Transverse colon (tissue), 4 donors: Measurements from ENCODE around the gene C19orf12. TPM values are rescaled to one million over a fixed set of nuclear protein-coding genes. Genes with fewer than 3 reads are reported as not detected.
A peak's percentile ranks its signal among the peaks of the same experiment; 100 is the strongest.

Source experiments
- DNase-seq: peaks from one replicate; pipeline ENCODE4 v3.0.0-alpha.2; 2019
- H3K27ac ChIP-seq, 4 donors: fragments of 200-600 bp; sonication (generic); 2 replicates each; pipeline ENCODE4 v1.5.1; 2016 to 2018; ENCODE audit warnings: inconsistent platforms in 4 of 4
- H3K27me3 ChIP-seq: fragments of 200-600 bp; sonication (generic); 2 replicates; pipeline ENCODE4 v1.5.1; 2017; ENCODE audit warnings: inconsistent platforms
- H3K36me3 ChIP-seq, 4 donors: fragments of 200-600 bp; sonication (generic); 2 replicates each; pipeline ENCODE4 v1.5.1; 2017 to 2019; ENCODE audit warnings: inconsistent platforms in 4 of 4
- H3K4me1 ChIP-seq, 4 donors: fragments of 200-600 bp; sonication (generic); 2 replicates each; pipeline ENCODE4 v1.5.1; 2017 to 2020; ENCODE audit warnings: inconsistent platforms in 4 of 4
- H3K4me3 ChIP-seq, 4 donors: fragments of 200-600 bp; sonication (generic); 1 replicate in 1 of 4; 2 replicates in 3 of 4; pipeline versions ENCODE4 v1.5.1 to v1.6.1; 2017 to 2019; ENCODE audit warnings: inconsistent platforms in 4 of 4
- H3K9me3 ChIP-seq, 2 donors: fragments of 200-600 bp; sonication (generic); 2 replicates each; pipeline ENCODE4 v1.5.1; 2017 to 2019; ENCODE audit warnings: inconsistent platforms in 2 of 2
- CTCF ChIP-seq, 5 experiments: fragments of 200-600 bp in 3 of 5; fragments of 450-650 bp in 2 of 5; sonication (generic) in 3 of 5; IDR thresholded peaks; 1 replicate in 2 of 5; 2 replicates in 3 of 5; pipeline ENCODE4 v1.5.1; 2016 to 2017; ENCODE audit warnings: antibody characterized with exemption in 5 of 5, inconsistent platforms in 3 of 5, mild to moderate bottlenecking in 2 of 5, moderate library complexity in 1 of 5
- EP300 ChIP-seq: sonication (generic); formaldehyde crosslinking; IDR thresholded peaks from one replicate; pipeline ENCODE4 v1.6.1; 2017; ENCODE audit warnings: antibody characterized with exemption, low read depth
- POLR2A ChIP-seq: fragments of 450-650 bp; IDR thresholded peaks from one replicate; pipeline ENCODE4 v1.6.1; 2016; ENCODE audit warnings: antibody characterized with exemption, mild to moderate bottlenecking, moderate library complexity
- POLR2AphosphoS5 ChIP-seq, 3 donors: sonication (generic); formaldehyde crosslinking; IDR thresholded peaks; one replicate each; pipeline ENCODE4 v1.6.1; 2016; ENCODE audit warnings: antibody characterized with exemption in 3 of 3
- WGBS, 2 donors: methylation state at CpG; one replicate each; pipeline ENCODE4 v1.1.5; 2018; ENCODE audit warnings: low coverage in 1 of 2; 5-methylcytosine and 5-hydroxymethylcytosine counted together
- in situ Hi-C, 4 donors: fragments of 200-750 bp; cut with MboI; loops; one replicate each; pipeline versions ENCODE4 v1.15.0 to v1.15.1; 2017; ENCODE audit warnings: low sequenced_read_pairs in 3 of 4, low pct_ligation_motif_present in 1 of 4, low pct_unique_long_range_greater_than_20kb in 1 of 4
- intact Hi-C: fragments of 100-400 bp; cut with DNase I; formaldehyde crosslinking; loops from one replicate; pipeline ENCODE4 v1.15.1; 2023; ENCODE audit warnings: low total_unique reads
- total RNA-seq, 4 donors: library from RNA; depleted of rRNA; stranded (reverse); fragments of >200 nt; gene quantifications; one replicate each; pipeline ENCODE4 v1.1.0, GENCODE V29; 2016

C19orf12 gene
- total RNA-seq, 4 donors from 2014 or later, result 13.9 to 33.3 (median 21.4) TPM

- in situ Hi-C loops (no loop called here), intact Hi-C loops (no loop called here)
- Histone ChIP-seq H3K36me3 (no peaks in the 10 kb centered on the region), H3K4me1 (no peaks in the 10 kb centered on the region), H3K9me3 (no peaks in the 10 kb centered on the region), H3K27ac (peak overlapping the region in 1 of 4 donors; percentile 25), H3K27me3 (no peaks in the 10 kb centered on the region), H3K4me3 (no peak overlapping the region)
- TF ChIP-seq CTCF (IDR thresholded peaks at IDR 0.05) (no peak), POLR2AphosphoS5 (IDR thresholded peaks at IDR 0.05) (no peak), EP300 (no peak), POLR2A (no peak)
- no peak for DNase-seq
- WGBS, 2 donors, result 66 to 72% methylated on average over 8 to 18 of the region's 18 CpGs
These were observed 26.9 kb downstream of the C19orf12 start for GRCh38 chr19:29687897-29688728.

GRCh38 chr19:29687244-29687896, 27.7 kb downstream of the C19orf12 start:
- H3K27ac ChIP-seq, result peak overlapping the region in 3 of 4 donors; percentile 24 to 59 (median 33)
- no peaks in the 10 kb centered on the region for H3K4me1 ChIP-seq
- no peaks in the 10 kb centered on the region for H3K36me3 ChIP-seq
- in situ Hi-C loops, result no loop called here
- intact Hi-C loops, result no loop called here
- no peak overlapping the region for H3K4me3 ChIP-seq
- 80 to 83% methylated on average over 10 to 17 of the region's 17 CpGs for WGBS, 2 donors
- H3K27me3 ChIP-seq, result no peaks in the 10 kb centered on the region
- no peak for TF ChIP-seq POLR2A
- no peak for TF ChIP-seq EP300
- no peak for TF ChIP-seq POLR2AphosphoS5 (IDR thresholded peaks at IDR 0.05)
- TF ChIP-seq CTCF (IDR thresholded peaks at IDR 0.05), result no peak
- DNase-seq, result no peak
- H3K9me3 ChIP-seq, result no peaks in the 10 kb centered on the region

- Histone ChIP-seq H3K4me3 (no peak overlapping the region), H3K27me3 (no peaks in the 10 kb centered on the region), H3K4me1 (peaks cover 0 to 8% (median 1%) of the 10 kb centered on the region in 4 donors), H3K27ac (peak overlapping the region in 2 of 4 donors; percentile 33 to 59), H3K36me3 (no peaks in the 10 kb centered on the region), H3K9me3 (no peaks in the 10 kb centered on the region)
- in situ Hi-C loops (no loop called here), intact Hi-C loops (no loop called here)
- 86 to 94% methylated on average over 7 to 8 of the region's 8 CpGs for WGBS, 2 donors
- TF ChIP-seq POLR2AphosphoS5 (IDR thresholded peaks at IDR 0.05) (no peak), EP300 (no peak), POLR2A (no peak)
- DNase-seq, result no peak
These were observed 28.7 kb downstream of the C19orf12 start for GRCh38 chr19:29686285-29686805.

GRCh38 chr19:29685326-29685725, 29.7 kb downstream of the C19orf12 start:
- in situ Hi-C loops, result no loop called here
- TF ChIP-seq EP300, result no peak
- no peak for TF ChIP-seq POLR2A
- no peak for TF ChIP-seq POLR2AphosphoS5 (IDR thresholded peaks at IDR 0.05)
- TF ChIP-seq CTCF (IDR thresholded peaks at IDR 0.05), result no peak
- Histone ChIP-seq H3K9me3 (no peaks in the 10 kb centered on the region), H3K4me3 (no peak overlapping the region), H3K27ac (no peak overlapping the region), H3K27me3 (no peaks in the 10 kb centered on the region), H3K36me3 (no peaks in the 10 kb centered on the region), H3K4me1 (peaks cover 0 to 17% (median 3%) of the 10 kb centered on the region in 4 donors)
- intact Hi-C loops, result no loop called here
- 79% methylated on average over 7 of the region's 7 CpGs for WGBS, 2 donors
- DNase-seq, result no peak
